ENCODE measurements around the gene TSPAN10. TPM values are rescaled to one million over a fixed set of nuclear protein-coding genes. Genes with fewer than 3 reads are reported as not detected.
A peak's percentile ranks its signal among the peaks of the same experiment; 100 is the strongest.

The TSPAN10 gene
- total and polyA plus RNA-seq, 7 experiments from 2014 or later: 0.32 to 1.9 (median 0.51) TPM

- ChIA-PET CTCF (interaction anchor here (0.6 kb wide), 1 partner anchor 1297 kb away, joined by 3 read pairs; no protein-coding TSS in a partner anchor), POLR2A (interaction anchor here (0.8 kb wide), 1 partner anchor 29 kb away, joined by 5 read pairs; no protein-coding TSS in a partner anchor)
- Mint-ChIP-seq H3K27me3 (no peaks in the 10 kb centered on the region), H3K4me3 (no peak overlapping the region), H3K36me3 (peaks cover 0 to 24% (median 12%) of the 10 kb centered on the region in 5 donors), H3K9me3 (no peaks in the 10 kb centered on the region), H3K27ac (peak overlapping the region in 1 of 9 donors; percentile 19), H3K4me1 (peaks cover 13 to 33% (median 23%) of the 10 kb centered on the region in 7 donors)
- intact Hi-C loops (cut with micrococcal nuclease): no loop called here
- Histone ChIP-seq H3K27ac (ENCODE audit: low read depth, low read length) (no peak overlapping the region), H3K9me3 (ENCODE audit: control insufficient read depth in 2 of 3, low read length in 3 of 3) (no peaks in the 10 kb centered on the region), H3K36me3 (ENCODE audit: control insufficient read depth in 2 of 3, insufficient read depth in 3 of 3, low read length in 3 of 3) (peaks cover 0 to 28% (median 6%) of the 10 kb centered on the region in 3 experiments), H3K27me3 (ENCODE audit: control insufficient read depth in 2 of 2, insufficient read depth in 2 of 2, low read length in 2 of 2) (no peaks in the 10 kb centered on the region), H3K4me3 (ENCODE audit: low read length) (no peak overlapping the region), H3K4me1 (ENCODE audit: control insufficient read depth in 2 of 2, insufficient read depth in 2 of 2, low read length in 2 of 2) (peaks cover 10 to 12% of the 10 kb centered on the region in 2 donors)
- no peak for DNase-seq
- no peak for ATAC-seq
Measured at GRCh38 chr17:81631482-81631881, 5.5 kb upstream of the TSPAN10 start.

- Histone ChIP-seq H3K4me3 (ENCODE audit: low read length) (no peak overlapping the region), H3K36me3 (ENCODE audit: control insufficient read depth in 2 of 3, insufficient read depth in 3 of 3, low read length in 3 of 3) (no peaks in the 10 kb centered on the region), H3K4me1 (ENCODE audit: control insufficient read depth in 2 of 2, insufficient read depth in 2 of 2, low read length in 2 of 2) (peaks cover 10 to 12% of the 10 kb centered on the region in 2 donors), H3K9me3 (ENCODE audit: control insufficient read depth in 2 of 3, low read length in 3 of 3) (no peaks in the 10 kb centered on the region), H3K27ac (ENCODE audit: low read depth, low read length) (no peak overlapping the region), H3K27me3 (ENCODE audit: control insufficient read depth in 2 of 2, insufficient read depth in 2 of 2, low read length in 2 of 2) (no peaks in the 10 kb centered on the region)
- Mint-ChIP-seq H3K36me3 (peaks cover 0 to 6% (median 0%) of the 10 kb centered on the region in 5 donors), H3K27ac (peak overlapping the region in 7 of 9 donors; percentile 25 to 94 (median 72)), H3K27me3 (no peaks in the 10 kb centered on the region), H3K4me3 (peak overlapping the region; percentile 91 to 98 (median 95)), H3K9me3 (no peaks in the 10 kb centered on the region), H3K4me1 (peaks cover 13 to 41% (median 28%) of the 10 kb centered on the region in 7 donors)
- DNase-seq (no peak), ATAC-seq (no peak)
- ChIA-PET CTCF (no interaction called here), POLR2A (interaction anchor here (0.6 to 1.2 kb wide), 4 partner anchors 18 to 237 kb away, joined by 3 to 4 read pairs (median 3); no protein-coding TSS in a partner anchor)
- intact Hi-C loops (cut with micrococcal nuclease): no loop called here
Measured at GRCh38 chr17:81635431-81635830, 1.6 kb upstream of the TSPAN10 start.

- peaks cover 10 to 12% of the 10 kb centered on the region in 2 donors for H3K4me1 ChIP-seq (ENCODE audit: control insufficient read depth in 2 of 2, insufficient read depth in 2 of 2, low read length in 2 of 2)
- Mint-ChIP-seq H3K4me3 (peak overlapping the region; percentile 91 to 98 (median 95)), H3K27ac (peak overlapping the region; percentile 25 to 94 (median 89)), H3K27me3 (no peaks in the 10 kb centered on the region), H3K9me3 (no peaks in the 10 kb centered on the region), H3K4me1 (peaks cover 13 to 41% (median 26%) of the 10 kb centered on the region in 7 donors), H3K36me3 (peaks cover 0 to 6% (median 0%) of the 10 kb centered on the region in 5 donors)
- POLR2A ChIA-PET: interaction anchor here (0.6 to 1.2 kb wide), 4 partner anchors 17 to 47 kb away, joined by 3 to 5 read pairs (median 4); partner anchors contain the start of genes CCDC137 and OXLD1
- H3K27me3 ChIP-seq (ENCODE audit: control insufficient read depth in 2 of 2, insufficient read depth in 2 of 2, low read length in 2 of 2): no peaks in the 10 kb centered on the region
- intact Hi-C loops (cut with micrococcal nuclease): loop anchor here (1.0 to 2.0 kb wide), 3 partner anchors 67 to 197 kb away; partner anchors contain the start of genes MCRIP1 (in 1 of the 2) and MRPL12 (in 1 of the 2)
- peak overlapping the region; percentile 86 for H3K4me3 ChIP-seq (ENCODE audit: low read length)
- CTCF ChIA-PET: no interaction called here
- DNase-seq: no peak
- no peak for ATAC-seq
- H3K27ac ChIP-seq (ENCODE audit: low read depth, low read length): peak overlapping the region; percentile 87
- H3K9me3 ChIP-seq (ENCODE audit: control insufficient read depth in 2 of 3, low read length in 3 of 3): no peaks in the 10 kb centered on the region
- no peaks in the 10 kb centered on the region for H3K36me3 ChIP-seq (ENCODE audit: control insufficient read depth in 2 of 3, insufficient read depth in 3 of 3, low read length in 3 of 3)
Measured at GRCh38 chr17:81635973-81636504, 957 bp upstream of the TSPAN10 start.

- Histone ChIP-seq H3K9me3 (ENCODE audit: control insufficient read depth in 2 of 3, low read length in 3 of 3) (no peaks in the 10 kb centered on the region), H3K27ac (ENCODE audit: low read depth, low read length) (no peak overlapping the region), H3K36me3 (ENCODE audit: control insufficient read depth in 2 of 3, insufficient read depth in 3 of 3, low read length in 3 of 3) (no peaks in the 10 kb centered on the region), H3K4me1 (ENCODE audit: control insufficient read depth in 2 of 2, insufficient read depth in 2 of 2, low read length in 2 of 2) (peaks cover 10 to 12% of the 10 kb centered on the region in 2 donors), H3K4me3 (ENCODE audit: low read length) (no peak overlapping the region), H3K27me3 (ENCODE audit: control insufficient read depth in 2 of 2, insufficient read depth in 2 of 2, low read length in 2 of 2) (no peaks in the 10 kb centered on the region)
- peaks cover 9 to 29% (median 16%) of the 10 kb centered on the region in 7 donors for H3K4me1 Mint-ChIP-seq
- H3K27ac Mint-ChIP-seq: peak overlapping the region in 3 of 9 donors; percentile 36 to 39 (median 36)
- H3K4me3 Mint-ChIP-seq: peak overlapping the region in 8 of 10 donors; percentile 4 to 63 (median 34)
- intact Hi-C loops (cut with micrococcal nuclease): no loop called here
- ChIA-PET POLR2A (interaction anchor here (1.1 kb wide), 1 partner anchor 24 kb away, joined by 4 read pairs; no protein-coding TSS in a partner anchor), CTCF (no interaction called here)
- H3K36me3 Mint-ChIP-seq: peaks cover 0 to 3% (median 0%) of the 10 kb centered on the region in 5 donors
- H3K27me3 Mint-ChIP-seq: no peaks in the 10 kb centered on the region
- H3K9me3 Mint-ChIP-seq: no peaks in the 10 kb centered on the region
- ATAC-seq: no peak
- no peak for DNase-seq
Measured at GRCh38 chr17:81638683-81639082, 1.7 kb downstream of the TSPAN10 start.

GRCh38 chr17:81640011-81640410 is 3.0 kb downstream of the TSPAN10 start:
- no peak overlapping the region for H3K27ac Mint-ChIP-seq
- intact Hi-C loops (cut with micrococcal nuclease): no loop called here
- ChIA-PET CTCF (interaction anchor here (0.8 kb wide), 1 partner anchor 38 kb away, joined by 4 read pairs; no protein-coding TSS in a partner anchor), POLR2A (interaction anchor here (1.0 to 1.1 kb wide), 2 partner anchors 24 to 32 kb away, joined by 4 read pairs; no protein-coding TSS in a partner anchor)
- ATAC-seq: no peak
- no peaks in the 10 kb centered on the region for H3K27me3 ChIP-seq (ENCODE audit: control insufficient read depth in 2 of 2, insufficient read depth in 2 of 2, low read length in 2 of 2)
- no peaks in the 10 kb centered on the region for H3K9me3 Mint-ChIP-seq
- H3K9me3 ChIP-seq (ENCODE audit: control insufficient read depth in 2 of 3, low read length in 3 of 3): no peaks in the 10 kb centered on the region
- no peak overlapping the region for H3K4me3 ChIP-seq (ENCODE audit: low read length)
- H3K27ac ChIP-seq (ENCODE audit: low read depth, low read length): no peak overlapping the region
- peak overlapping the region in 2 of 10 donors; percentile 29 to 63 for H3K4me3 Mint-ChIP-seq
- peaks cover 0 to 3% (median 0%) of the 10 kb centered on the region in 5 donors for H3K36me3 Mint-ChIP-seq
- H3K36me3 ChIP-seq (ENCODE audit: control insufficient read depth in 2 of 3, insufficient read depth in 3 of 3, low read length in 3 of 3): no peaks in the 10 kb centered on the region
- H3K4me1 Mint-ChIP-seq: peaks cover 9 to 20% (median 14%) of the 10 kb centered on the region in 7 donors
- H3K27me3 Mint-ChIP-seq: no peaks in the 10 kb centered on the region
- DNase-seq: no peak
- H3K4me1 ChIP-seq (ENCODE audit: control insufficient read depth in 2 of 2, insufficient read depth in 2 of 2, low read length in 2 of 2): peaks cover 10 to 12% of the 10 kb centered on the region in 2 donors

- ChIA-PET POLR2A (no interaction called here), CTCF (no interaction called here)
- intact Hi-C loops (cut with micrococcal nuclease): no loop called here
- Mint-ChIP-seq H3K4me1 (peaks cover 0 to 8% (median 4%) of the 10 kb centered on the region in 7 donors), H3K27me3 (peaks cover 0 to 5% (median 0%) of the 10 kb centered on the region in 5 donors), H3K9me3 (no peaks in the 10 kb centered on the region), H3K4me3 (no peak overlapping the region), H3K36me3 (peaks cover 0 to 3% (median 0%) of the 10 kb centered on the region in 5 donors), H3K27ac (no peak overlapping the region)
- H3K4me3 ChIP-seq (ENCODE audit: low read length): no peak overlapping the region
- no peaks in the 10 kb centered on the region for H3K36me3 ChIP-seq (ENCODE audit: control insufficient read depth in 2 of 3, insufficient read depth in 3 of 3, low read length in 3 of 3)
- no peaks in the 10 kb centered on the region for H3K27me3 ChIP-seq (ENCODE audit: control insufficient read depth in 2 of 2, insufficient read depth in 2 of 2, low read length in 2 of 2)
- DNase-seq (no peak), ATAC-seq (no peak)
- H3K27ac ChIP-seq (ENCODE audit: low read depth, low read length): no peak overlapping the region
- no peaks in the 10 kb centered on the region for H3K9me3 ChIP-seq (ENCODE audit: control insufficient read depth in 2 of 3, low read length in 3 of 3)
- no peaks in the 10 kb centered on the region for H3K4me1 ChIP-seq (ENCODE audit: control insufficient read depth in 2 of 2, insufficient read depth in 2 of 2, low read length in 2 of 2)
Measured at GRCh38 chr17:81641825-81642489, 5.0 kb downstream of the TSPAN10 start.
